Inflammatory macrophage (primary cell): ENCODE measurements around the gene LARGE2.

Experiments used
- DNase-seq, 2 donors: peaks; one replicate each; pipeline ENCODE4 v3.0.0-alpha.2; 2020 to 2022
- total RNA-seq, 18 experiments: gene quantifications; one replicate each; lab custom pipeline; 2026; ENCODE audit warnings: mixed read lengths in 6 of 18, inconsistent platforms in 2 of 18; lab: John Stamatoyannopoulos, UW

Gene LARGE2
- total RNA-seq, result 0 to 0.14 (median 0) reads per million in 18 experiments

DNA sequence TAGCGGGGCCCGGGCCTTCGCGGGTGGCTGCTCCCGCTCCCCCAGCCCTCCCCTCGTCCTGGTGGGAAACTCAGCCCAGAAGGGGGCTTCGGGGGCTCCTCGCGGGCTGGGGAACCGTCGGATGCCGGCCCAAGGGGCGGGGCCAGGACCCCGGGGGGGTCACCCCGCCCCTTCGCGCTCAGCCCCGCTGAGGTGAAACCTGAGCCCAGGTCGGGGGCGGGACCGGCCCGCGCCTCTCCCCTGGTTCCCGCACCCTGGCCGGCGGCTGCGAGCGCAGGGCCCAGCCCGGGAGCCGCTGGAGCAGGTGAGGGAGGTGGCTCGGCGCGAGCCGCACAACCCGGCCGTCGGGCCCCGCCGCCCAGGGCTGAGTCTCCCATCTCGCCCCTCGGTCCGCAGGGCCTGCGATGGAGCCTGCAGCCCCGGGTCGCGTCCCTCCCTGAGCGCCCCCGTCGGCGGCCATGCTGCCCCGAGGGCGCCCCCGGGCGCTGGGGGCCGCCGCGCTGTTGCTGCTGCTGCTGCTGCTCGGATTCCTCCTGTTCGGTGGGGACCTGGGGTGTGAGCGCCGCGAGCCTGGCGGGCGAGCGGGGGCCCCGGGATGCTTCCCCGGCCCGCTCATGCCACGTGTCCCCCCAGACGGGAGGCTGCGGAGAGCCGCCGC, at the start of gene LARGE2:
LARGE2 (plus strand) TSS at position 232 of the 658 bp plus-strand sequence; CDS start at position 459, 227 bp downstream.
- no peak for DNase-seq

- DNase-seq, result no peak
These were observed 46.1 kb upstream of the LARGE2 start for GRCh38 chr11:45876401-45876800.

DNA sequence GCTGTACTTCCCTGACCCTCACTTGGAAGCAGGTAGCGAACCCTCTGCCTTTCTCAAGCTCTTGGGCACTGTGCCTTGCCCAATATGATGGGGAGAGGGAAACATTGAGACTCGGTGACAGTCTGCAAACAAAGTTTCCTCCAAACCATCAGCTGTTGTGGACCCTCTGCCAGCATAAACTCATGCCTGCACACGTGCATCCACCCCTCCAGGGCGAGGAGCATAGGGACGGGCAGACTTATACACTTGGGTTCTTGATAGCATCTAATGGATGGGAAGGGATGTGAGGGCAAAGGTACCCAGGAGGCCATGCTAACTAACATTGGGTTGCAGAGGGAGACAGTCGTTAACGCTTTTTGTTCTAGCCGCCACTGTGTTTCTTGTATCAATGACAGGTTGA, 45.2 kb upstream of the LARGE2 start:
- no peak for DNase-seq

- no peak for DNase-seq
These were observed 44.6 kb upstream of the LARGE2 start for GRCh38 chr11:45877845-45878244.

- no peak for DNase-seq
These were observed 42.4 kb upstream of the LARGE2 start for GRCh38 chr11:45879803-45880686.

- no peak for DNase-seq
These were observed 41.5 kb upstream of the LARGE2 start for GRCh38 chr11:45880772-45881570.

GRCh38 chr11:45881708-45882368, 40.6 kb upstream of the LARGE2 start:
- peak in 1 of 2 donors; percentile 42 for DNase-seq

- no peak for DNase-seq
These were observed 37.8 kb upstream of the LARGE2 start for GRCh38 chr11:45884596-45885185.

DNA sequence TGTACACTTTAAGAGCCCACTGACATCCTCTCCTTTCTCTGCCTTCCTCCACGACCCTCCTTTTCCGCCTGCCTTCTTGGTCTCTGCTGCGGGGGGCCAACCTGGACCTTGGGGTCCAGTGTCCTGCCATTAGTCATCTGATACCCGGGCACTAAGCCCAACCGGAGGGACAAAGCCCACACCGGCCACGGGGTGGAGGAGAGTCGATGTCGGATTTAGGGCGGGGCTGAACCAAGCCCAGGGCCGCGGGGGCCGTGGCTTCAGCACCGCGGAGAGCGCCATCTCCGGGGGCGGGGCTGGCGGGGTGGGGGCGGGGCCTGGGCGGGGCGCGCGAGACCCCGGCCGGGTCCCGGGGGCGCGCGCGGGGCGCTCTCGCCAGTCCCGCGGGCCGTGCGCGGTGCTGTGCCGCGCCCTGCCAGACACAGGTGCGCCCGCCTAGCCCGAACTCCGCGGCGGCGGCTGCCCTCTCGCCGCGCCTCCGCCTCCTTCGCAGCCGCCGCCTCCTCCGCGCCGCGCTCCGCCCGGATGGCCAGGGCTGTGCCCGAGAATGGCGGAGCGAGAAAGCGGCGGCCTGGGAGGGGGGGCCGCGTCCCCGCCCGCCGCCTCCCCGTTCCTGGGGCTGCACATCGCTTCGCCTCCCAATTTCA, 37.1 kb upstream of the LARGE2 start, which contains the start of gene MAPK8IP1:
MAPK8IP1 (plus strand) TSS at position 378 of the 647 bp plus-strand sequence; CDS start at position 548, 170 bp downstream.
- peak in 1 of 2 donors; percentile 45 for DNase-seq

GRCh38 chr11:45885921-45886721, 36.3 kb upstream of the LARGE2 start:
- no peak for DNase-seq

DNA sequence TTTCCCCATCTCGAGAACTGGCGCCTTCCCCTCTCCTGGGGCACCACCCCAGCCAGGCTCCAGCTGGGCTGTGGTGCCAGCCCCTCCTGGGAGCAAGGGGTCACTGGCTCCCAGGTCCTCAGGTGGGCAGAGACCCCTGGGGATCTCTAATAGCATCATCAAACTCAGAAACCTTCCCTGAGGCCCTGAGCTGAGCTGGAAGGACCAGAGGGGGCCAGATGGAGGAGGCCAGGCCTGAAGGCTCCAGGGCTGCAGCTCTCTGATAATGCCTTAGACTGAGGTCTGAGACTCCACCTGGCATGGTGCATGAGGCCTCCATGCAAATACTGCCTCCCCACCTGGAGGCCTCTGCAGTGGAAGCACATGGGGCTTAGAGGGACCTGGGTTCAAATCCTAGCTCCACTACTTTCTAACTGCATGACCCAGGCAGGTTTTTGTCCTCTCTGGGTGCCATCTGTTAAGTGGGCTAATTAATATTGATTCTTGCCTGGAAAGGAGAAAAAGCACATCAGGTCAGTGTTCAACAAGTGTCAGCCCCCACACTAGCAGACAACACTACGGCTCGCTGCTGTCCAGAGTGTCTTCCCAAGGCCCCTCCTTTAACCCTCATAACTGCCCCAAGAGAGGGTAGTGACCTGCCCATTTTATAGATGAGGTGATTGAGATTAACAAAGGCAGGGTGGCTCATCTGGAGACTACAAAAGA, 35.5 kb upstream of the LARGE2 start:
- no peak for DNase-seq

- DNase-seq, result no peak
These were observed 34.9 kb upstream of the LARGE2 start for GRCh38 chr11:45887587-45887986.

GRCh38 chr11:45889555-45889954, 32.9 kb upstream of the LARGE2 start:
- no peak for DNase-seq

DNA sequence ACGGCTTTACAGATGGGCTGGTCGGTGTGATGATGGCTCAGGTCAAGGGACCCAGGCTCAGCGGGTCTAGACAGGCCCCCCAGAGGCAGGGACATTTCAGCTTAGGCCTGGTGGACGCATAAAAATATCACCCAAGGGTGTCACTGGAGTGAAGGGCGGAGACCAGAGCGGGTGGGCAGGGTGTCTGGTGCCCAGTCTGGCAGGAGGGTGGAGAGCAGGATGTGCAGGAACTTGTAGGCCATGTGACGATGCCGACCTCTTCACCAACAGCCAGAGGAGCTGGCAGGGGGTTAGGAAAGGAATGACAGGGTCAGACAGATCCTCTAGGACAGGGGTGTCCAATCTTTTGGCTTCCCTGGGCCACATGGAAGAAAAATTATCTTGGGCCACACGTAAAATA, 32.5 kb upstream of the LARGE2 start:
- no peak for DNase-seq

GRCh38 chr11:45890886-45891550, 31.4 kb upstream of the LARGE2 start:
- no peak for DNase-seq

GRCh38 chr11:45892856-45893255, 29.6 kb upstream of the LARGE2 start:
- DNase-seq, result no peak

DNA sequence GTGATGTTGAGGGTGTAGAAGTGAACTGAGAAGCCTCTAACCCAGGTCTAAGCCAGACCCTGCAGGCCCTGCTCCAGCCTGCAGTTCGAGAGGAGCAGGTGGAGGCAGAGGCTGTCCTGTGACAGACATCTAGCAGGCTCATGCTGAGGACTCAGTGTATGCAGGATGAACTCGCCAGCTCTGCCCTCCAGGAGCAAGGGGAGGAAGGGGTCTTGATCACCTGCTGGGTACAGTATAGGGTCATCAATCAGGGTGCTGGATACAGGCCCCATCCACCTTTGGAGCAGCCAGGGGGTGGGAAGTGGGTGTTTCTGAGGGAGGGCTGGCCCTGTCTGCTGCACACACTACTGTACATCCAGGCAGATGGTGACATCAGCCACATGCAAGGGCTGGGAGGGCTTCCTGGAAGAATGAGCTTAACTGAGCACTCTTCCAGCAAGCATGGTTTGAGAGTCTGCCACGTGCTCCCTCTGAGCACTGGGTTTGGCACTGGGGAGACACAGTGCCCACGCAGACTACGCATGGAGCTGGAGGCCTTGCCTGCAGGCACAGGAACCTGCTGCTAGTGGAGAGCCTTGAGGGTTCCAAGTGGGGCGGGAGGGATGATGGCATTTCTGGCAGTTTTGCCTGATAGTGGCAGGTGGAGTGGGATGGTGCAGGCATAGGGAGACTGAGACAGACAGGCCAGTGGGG, 27.8 kb upstream of the LARGE2 start:
- no peak for DNase-seq

DNA sequence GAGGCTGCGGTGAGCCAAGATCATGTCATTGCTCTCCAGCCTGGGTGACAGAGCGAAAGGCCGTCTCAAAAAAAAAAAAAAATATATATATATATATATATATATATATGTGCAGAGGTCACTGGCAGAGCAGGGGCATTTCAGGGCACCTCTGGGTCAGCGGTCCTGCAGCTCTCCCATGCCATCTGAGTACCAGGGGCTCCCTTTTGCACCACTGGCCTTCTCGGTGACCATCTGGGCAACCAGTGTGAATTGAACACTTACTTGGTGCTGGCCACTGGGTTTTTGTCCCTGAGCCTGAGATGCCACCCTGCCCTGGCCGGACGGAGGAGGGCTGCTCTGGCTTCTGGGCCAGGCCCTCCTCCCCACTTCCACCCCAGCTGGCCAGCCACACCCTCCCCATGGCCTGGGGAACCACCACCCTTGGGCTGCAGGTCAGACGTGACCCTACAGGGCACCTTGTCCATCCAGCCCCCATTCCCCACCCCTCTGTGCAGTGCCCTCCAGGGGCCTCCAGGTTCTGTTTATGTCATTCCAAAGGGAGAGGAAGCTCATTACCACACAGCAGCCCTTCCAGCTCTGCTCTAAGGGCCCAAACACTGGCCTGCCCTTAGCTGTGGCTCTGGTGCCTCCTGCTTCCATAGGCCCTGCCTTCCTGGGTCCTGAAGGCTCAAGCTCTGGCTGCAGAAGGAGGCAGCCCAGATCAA, 26.8 kb upstream of the LARGE2 start:
- no peak for DNase-seq
